Endothelial cell of umbilical vein (primary cell): ENCODE data around the gene CERS5.

Experiments
- CTCF ChIP-seq, 2 donors: IDR thresholded peaks; 1 replicate in 1 of 2; 2 replicates in 1 of 2; pipeline ENCODE4 v1.5.1; 2011; ENCODE audit warnings: low read length in 2 of 2, mild to moderate bottlenecking in 2 of 2, moderate library complexity in 2 of 2, control low read depth in 1 of 2, inconsistent platforms in 1 of 2, low read depth in 1 of 2; ENCODE audit not compliant: insufficient read depth in 1 of 2; ENCODE audit errors: extremely low read depth in 1 of 2
- EZH2 ChIP-seq: IDR thresholded peaks from 2 replicates; pipeline ENCODE4 v1.6.1; 2012; ENCODE audit warnings: borderline replicate concordance, low read depth, mild to moderate bottlenecking, moderate library complexity, low read length, inconsistent platforms; ENCODE audit not compliant: severe bottlenecking

GRCh38 chr12:50211392-50212070, 44.4 kb upstream of the CERS5 start:
- TF ChIP-seq EZH2 (no peak), CTCF (IDR thresholded peaks at IDR 0.05; ENCODE audit: extremely low read depth in 1 of 2, insufficient read depth in 1 of 2, low read depth in 1 of 2, low read length in 2 of 2) (no peak)
